IMR-90 (cell line): ENCODE measurements around the gene XYLB. TPM values are rescaled to one million over a fixed set of nuclear protein-coding genes. Genes with fewer than 3 reads are reported as not detected.
A peak's percentile ranks its signal among the peaks of the same experiment; 100 is the strongest.

Source experiments
- ATAC-seq: fragments of 200-7000 bp; cut with Tn5 transposase; 2 replicates; pipeline ENCODE4 v1.9.1; 2020; ENCODE audit warnings: low read depth, mild to moderate bottlenecking, moderate library complexity
- BruUV-seq: library from RNA; stranded (reverse); fragments of 400-500 nt; replicated peaks from 2 replicates; lab custom pipeline; 2021; lab: Mats Ljungman, UMichigan
- CTCF ChIA-PET: fragments of 300-600 bp; formaldehyde crosslinking; extraction: SDS; loops from one replicate; lab custom pipeline; 2021; ENCODE audit warnings: antibody characterized with exemption; lab: Yijun Ruan, JAX
- POLR2A ChIA-PET: fragments of 300-600 bp; sonication (Branson Sonifier 250); formaldehyde crosslinking; loops from one replicate; lab custom pipeline; 2022; ENCODE audit warnings: antibody characterized with exemption; ENCODE audit not compliant: unreplicated experiment; lab: Charles Lee
- DNase-seq: peaks from one replicate; pipeline ENCODE4 v3.0.0; 2013
- H2AFZ ChIP-seq: replicated peaks from 2 replicates; pipeline ENCODE3; 2013; ENCODE audit warnings: low read length, mild to moderate bottlenecking; ENCODE audit not compliant: poor library complexity
- H2AK5ac ChIP-seq: 2 replicates; pipeline ENCODE4 v1.6.1; 2013; ENCODE audit warnings: low read depth, low read length, inconsistent platforms
- H2AK9ac ChIP-seq: replicated peaks from 2 replicates; pipeline ENCODE3; 2013; ENCODE audit warnings: mild to moderate bottlenecking, low read depth, low read length, moderate library complexity; ENCODE audit not compliant: poor library complexity
- H2BK120ac ChIP-seq: 2 replicates; pipeline ENCODE4 v1.6.1; 2013; ENCODE audit warnings: low read depth, low read length, inconsistent platforms
- H2BK15ac ChIP-seq: 3 replicates; pipeline ENCODE4 v1.6.1; 2013; ENCODE audit warnings: low read depth, low read length, inconsistent platforms
- H2BK20ac ChIP-seq: 2 replicates; pipeline ENCODE4 v1.6.1; 2013; ENCODE audit warnings: low read depth, mild to moderate bottlenecking, inconsistent platforms, low read length, moderate library complexity
- H2BK5ac ChIP-seq: 2 replicates; pipeline ENCODE4 v1.6.1; 2013; ENCODE audit warnings: mild to moderate bottlenecking, low read depth, low read length, inconsistent platforms; ENCODE audit not compliant: poor library complexity, severe bottlenecking
- H3K14ac ChIP-seq: replicated peaks from 2 replicates; pipeline ENCODE4 v1.6.1; 2013; ENCODE audit warnings: low read depth, low read length, inconsistent platforms
- H3K18ac ChIP-seq: 2 replicates; pipeline ENCODE4 v1.6.1; 2013; ENCODE audit warnings: low read depth, low read length, control low read depth
- H3K23ac ChIP-seq: 2 replicates; pipeline ENCODE4 v1.6.1; 2013; ENCODE audit warnings: low read depth, low read length, inconsistent platforms
- H3K27ac ChIP-seq: 2 replicates; pipeline ENCODE4 v1.5.1; 2013; ENCODE audit warnings: mild to moderate bottlenecking, control low read depth, low read length; ENCODE audit not compliant: insufficient read depth
- H3K27me3 ChIP-seq: 2 replicates; pipeline ENCODE4 v1.6.1; 2013; ENCODE audit warnings: low read length; ENCODE audit not compliant: control insufficient read depth, insufficient read depth
- H3K36me3 ChIP-seq: 2 replicates; pipeline ENCODE4 v1.6.1; 2013; ENCODE audit warnings: low read length, mixed read lengths; ENCODE audit not compliant: control insufficient read depth, insufficient read depth
- H3K4ac ChIP-seq: 2 replicates; pipeline ENCODE4 v1.6.1; 2013; ENCODE audit warnings: low read depth, low read length, inconsistent platforms
- H3K4me1 ChIP-seq: 2 replicates; pipeline ENCODE4 v1.6.1; 2013; ENCODE audit warnings: low read length, mixed read lengths; ENCODE audit not compliant: control insufficient read depth, insufficient read depth
- H3K4me2 ChIP-seq: 2 replicates; pipeline ENCODE4 v1.6.1; 2013; ENCODE audit warnings: low read depth, mild to moderate bottlenecking, control low read depth, low read length, moderate library complexity
- H3K4me3 ChIP-seq: 2 replicates; pipeline ENCODE4 v1.5.1; 2013; ENCODE audit warnings: low read depth, mild to moderate bottlenecking, control low read depth, low read length, moderate library complexity; ENCODE audit not compliant: insufficient read depth
- H3K56ac ChIP-seq: 2 replicates; pipeline ENCODE4 v1.6.1; 2013; ENCODE audit warnings: low read length, inconsistent platforms; ENCODE audit not compliant: insufficient read depth; ENCODE audit errors: extremely low read depth
- H3K79me1 ChIP-seq, 2 experiments: 2 replicates each; pipeline ENCODE4 v1.6.1; 2013; ENCODE audit warnings: low read length in 2 of 2, inconsistent platforms in 1 of 2, low read depth in 1 of 2
- H3K9ac ChIP-seq: 2 replicates; pipeline ENCODE4 v1.6.1; 2013; ENCODE audit warnings: low read depth, low read length, control low read depth
- H3K9me1 ChIP-seq: 2 replicates; pipeline ENCODE4 v1.6.1; 2013; ENCODE audit warnings: low read length, inconsistent platforms; ENCODE audit not compliant: insufficient read depth
- H3K9me3 ChIP-seq: 2 replicates; pipeline ENCODE4 v1.6.1; 2013; ENCODE audit warnings: low read length; ENCODE audit not compliant: control insufficient read depth, insufficient read depth
- H4K20me1 ChIP-seq: 2 replicates; pipeline ENCODE4 v1.6.1; 2013; ENCODE audit warnings: low read length, inconsistent platforms; ENCODE audit not compliant: insufficient read depth
- H4K5ac ChIP-seq: 2 replicates; pipeline ENCODE4 v1.6.1; 2013; ENCODE audit warnings: mild to moderate bottlenecking, low read depth, low read length, control low read depth
- H4K8ac ChIP-seq, 2 experiments: 2 replicates each; pipeline ENCODE4 v1.6.1; 2013; ENCODE audit warnings: low read depth in 2 of 2, low read length in 2 of 2, control low read depth in 1 of 2, inconsistent platforms in 1 of 2
- H4K91ac ChIP-seq: 2 replicates; pipeline ENCODE4 v1.6.1; 2013; ENCODE audit warnings: low read depth, low read length, inconsistent platforms; ENCODE audit not compliant: insufficient read depth
- BHLHE40 ChIP-seq: fragments of 150-350 bp; IDR thresholded peaks from 2 replicates; pipeline ENCODE4 v1.6.1; 2016; ENCODE audit warnings: mild to moderate bottlenecking, low read depth, low read length
- CEBPB ChIP-seq: IDR thresholded peaks from 2 replicates; pipeline ENCODE4 v1.6.1; 2012; ENCODE audit warnings: low read depth, low read length, improper control_type of control experiment
- CHD1 ChIP-seq: IDR thresholded peaks from 2 replicates; pipeline ENCODE4 v1.6.1; 2012; ENCODE audit warnings: low read depth, low read length, improper control_type of control experiment
- FOS ChIP-seq: fragments of 150-350 bp; IDR thresholded peaks from 2 replicates; pipeline ENCODE4 v1.6.1; 2016; ENCODE audit warnings: low read depth, low read length
- NFE2L2 ChIP-seq: fragments of 150-350 bp; IDR thresholded peaks from 2 replicates; pipeline ENCODE4 v1.6.1; 2016; ENCODE audit warnings: low read depth, mild to moderate bottlenecking, low read length
- POLR2A ChIP-seq: IDR thresholded peaks from 2 replicates; pipeline ENCODE4 v1.6.1; 2012; ENCODE audit warnings: mild to moderate bottlenecking, low read depth, low read length
- RFX5 ChIP-seq: IDR thresholded peaks from 2 replicates; pipeline ENCODE4 v1.8.0; 2012; ENCODE audit warnings: low read depth, mild to moderate bottlenecking, low read length, moderate library complexity
- whole genome bisulfite sequencing, 2 experiments: methylation state at CpG; one replicate each; pipeline versions ENCODE4 v1.1.5 to v1.1.7; 2013; ENCODE audit warnings: missing lambda C conversion rate in 2 of 2; ENCODE audit not compliant: insufficient read length in 1 of 2; ENCODE audit errors: extremely low coverage in 2 of 2; 5-methylcytosine and 5-hydroxymethylcytosine counted together
- dilution Hi-C: fragments of 300-500 bp; cut with HindIII; formaldehyde crosslinking; loops from one replicate; pipeline ENCODE4 v1.14.3; 2018; ENCODE audit warnings: low sequenced_read_pairs; ENCODE audit not compliant: unreplicated experiment
- in situ Hi-C: fragments of 300-500 bp; cut with MboI; formaldehyde crosslinking; loops from 3 replicates; pipeline ENCODE4 v1.14.3; 2019; ENCODE audit warnings: low sequenced_read_pairs, inconsistent platforms, mixed read lengths
- intact Hi-C: fragments of 100-400 bp; cut with micrococcal nuclease; formaldehyde crosslinking; loops from 2 replicates; pipeline ENCODE4 v1.10.0; 2022
- polyA plus RNA-seq, 3 experiments: library from polyadenylated mRNA; depleted of rRNA; stranded (reverse); fragments of >200 nt; gene quantifications; 2 replicates each; pipeline ENCODE4 v1.2.3, GENCODE V29; 2012; ENCODE audit warnings: low replicate concordance in 1 of 3
- total RNA-seq: library from RNA; depleted of rRNA; stranded (reverse); fragments of >200 nt; gene quantifications from 2 replicates; pipeline ENCODE4 v1.2.3, GENCODE V29; 2012
- TF ChIP-seq, protein P1 (sequence below): fragments of 150-350 bp; IDR thresholded peaks from 2 replicates; pipeline ENCODE4 v1.6.1; 2017; ENCODE audit warnings: mild to moderate bottlenecking, antibody characterized with exemption, low read length, low read depth

The XYLB gene
- total and polyA plus RNA-seq, 2 of the 4 experiments (the other 2 are of a cell fraction) = 3.0 to 3.4 TPM

GRCh38 chr3:38368238-38368637, 21.7 kb downstream of the XYLB start:
- H2AFZ ChIP-seq = no peak overlapping the region
- no peak for DNase-seq
- H2BK15ac ChIP-seq = no peak overlapping the region
- POLR2A ChIA-PET = no interaction called here
- H3K79me1 ChIP-seq = no peaks in the 10 kb centered on the region
- no peaks in the 10 kb centered on the region for H3K4me1 ChIP-seq
- H2BK120ac ChIP-seq = no peak overlapping the region
- no peaks in the 10 kb centered on the region for H3K27me3 ChIP-seq
- TF ChIP-seq BHLHE40 (no peak), FOS (no peak), NFE2L2 (no peak), RFX5 (peak; percentile 45; the same call in 1 of the 2 replicates), POLR2A (no peak), CHD1 (no peak), CEBPB (no peak)
- TF ChIP-seq, protein P1, sequence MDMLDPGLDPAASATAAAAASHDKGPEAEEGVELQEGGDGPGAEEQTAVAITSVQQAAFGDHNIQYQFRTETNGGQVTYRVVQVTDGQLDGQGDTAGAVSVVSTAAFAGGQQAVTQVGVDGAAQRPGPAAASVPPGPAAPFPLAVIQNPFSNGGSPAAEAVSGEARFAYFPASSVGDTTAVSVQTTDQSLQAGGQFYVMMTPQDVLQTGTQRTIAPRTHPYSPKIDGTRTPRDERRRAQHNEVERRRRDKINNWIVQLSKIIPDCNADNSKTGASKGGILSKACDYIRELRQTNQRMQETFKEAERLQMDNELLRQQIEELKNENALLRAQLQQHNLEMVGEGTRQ = no peak
- no peak overlapping the region for H3K27ac ChIP-seq
- no peak overlapping the region for H3K56ac ChIP-seq
- H3K9me3 ChIP-seq = no peaks in the 10 kb centered on the region
- no peak overlapping the region for H2AK5ac ChIP-seq
- H4K8ac ChIP-seq = no peak overlapping the region
- H4K20me1 ChIP-seq = no peaks in the 10 kb centered on the region
- CTCF ChIA-PET = interaction anchor here (1.0 kb wide), 1 partner anchor 13 kb away, joined by 3 read pairs; no protein-coding TSS in a partner anchor
- peaks cover 4% of the 10 kb centered on the region; the same call in 1 of the 2 replicates for H3K9me1 ChIP-seq
- in situ Hi-C loops (no loop called here), dilution Hi-C loops (loop anchor here (25.0 kb wide), 1 partner anchor 119 kb away; the partner anchor contains the start of gene EXOG), intact Hi-C loops (no loop called here)
- no peak overlapping the region for H3K14ac ChIP-seq
- no peak overlapping the region for H4K5ac ChIP-seq
- H3K9ac ChIP-seq = no peak overlapping the region
- H3K23ac ChIP-seq = no peak overlapping the region
- no peak overlapping the region for H3K18ac ChIP-seq
- H4K91ac ChIP-seq = no peak overlapping the region
- no peak overlapping the region for H2BK5ac ChIP-seq
- no CpG with 5 or more reads among the region's 5 CpGs for WGBS, 2 experiments
- H3K4me2 ChIP-seq = no peak overlapping the region
- H2AK9ac ChIP-seq = no peak overlapping the region
- H3K4me3 ChIP-seq = no peak overlapping the region
- no peak for ATAC-seq
- BruUV-seq = no TSS peak
- H3K4ac ChIP-seq = no peak overlapping the region
- H2BK20ac ChIP-seq = no peak overlapping the region
- peaks cover 5% of the 10 kb centered on the region for H3K36me3 ChIP-seq
